SK-N-SH (cell line): ENCODE measurements around the gene TFPI2. TPM values are rescaled to one million over a fixed set of nuclear protein-coding genes. Genes with fewer than 3 reads are reported as not detected.

Experiments
- CTCF ChIA-PET: fragments of 300-600, 350-600 bp; formaldehyde crosslinking; extraction: SDS; loops from one replicate; lab custom pipeline; 2021; lab: Yijun Ruan, JAX
- POLR2A ChIA-PET: fragments of 350-600 bp; sonication (Branson Sonifier 250); formaldehyde crosslinking; extraction: SDS; loops from one replicate; lab custom pipeline; 2020; ENCODE audit warnings: antibody characterized with exemption, inconsistent platforms; lab: Yijun Ruan, JAX
- DNase-seq: peaks from one replicate; pipeline ENCODE4 v3.0.0; 2012
- H2AFZ ChIP-seq: fragments of 200-600 bp; sonication (generic); 2 replicates; pipeline ENCODE4 v1.8.1; 2016; ENCODE audit warnings: antibody characterized with exemption, mild to moderate bottlenecking, low read depth
- H3F3A ChIP-seq: fragments of 200-600 bp; sonication (generic); replicated peaks from 2 replicates; pipeline ENCODE3; 2016; ENCODE audit warnings: antibody characterized with exemption, mild to moderate bottlenecking; ENCODE audit not compliant: insufficient read depth
- H3K27ac ChIP-seq, 2 experiments: fragments of 200-500 bp in 1 of 2; fragments of 200-600 bp in 1 of 2; sonication (Bioruptor generic) in 1 of 2; sonication (generic), shearing (Covaris generic) in 1 of 2; 2 replicates each; pipeline versions ENCODE4 v1.5.1 to v1.6.1; 2014 to 2016; ENCODE audit warnings: low read depth in 2 of 2, inconsistent platforms in 1 of 2, low read length in 1 of 2, mild to moderate bottlenecking in 1 of 2, mixed read lengths in 1 of 2
- H3K27me3 ChIP-seq: fragments of 200-600 bp; sonication (generic), shearing (Covaris generic); 2 replicates; pipeline ENCODE4 v1.6.1; 2016; ENCODE audit warnings: mixed run types; ENCODE audit not compliant: insufficient read depth
- H3K36me3 ChIP-seq, 2 experiments: fragments of 200-500 bp in 1 of 2; fragments of 200-600 bp in 1 of 2; sonication (Bioruptor generic) in 1 of 2; sonication (generic) in 1 of 2; replicated peaks in 1 of 2; 2 replicates each; pipeline versions ENCODE3 to v1.5.1; 2014 to 2016; ENCODE audit warnings: low read length in 1 of 2, mild to moderate bottlenecking in 1 of 2; ENCODE audit not compliant: insufficient read depth in 2 of 2, control insufficient read depth in 1 of 2
- H3K4me1 ChIP-seq, 2 experiments: fragments of 200-500 bp in 1 of 2; fragments of 200-600 bp in 1 of 2; sonication (Bioruptor generic) in 1 of 2; sonication (generic), shearing (Covaris generic) in 1 of 2; 2 replicates each; pipeline versions ENCODE4 v1.5.1 to v1.6.1; 2014 to 2016; ENCODE audit warnings: low read depth in 1 of 2, low read length in 1 of 2, mixed run types in 1 of 2; ENCODE audit not compliant: insufficient read depth in 2 of 2, control insufficient read depth in 1 of 2
- H3K4me2 ChIP-seq: fragments of 200-600 bp; sonication (generic), shearing (Covaris generic); 2 replicates; pipeline ENCODE4 v1.6.1; 2017; ENCODE audit warnings: mixed run types
- H3K4me3 ChIP-seq, 2 experiments: fragments of 200-500 bp in 1 of 2; fragments of 200-600 bp in 1 of 2; sonication (Bioruptor generic) in 1 of 2; sonication (generic), shearing (Covaris generic) in 1 of 2; 2 replicates each; pipeline versions ENCODE4 v1.5.1 to v1.8.1; 2014 to 2016; ENCODE audit warnings: low read depth in 2 of 2, inconsistent platforms in 1 of 2, low read length in 1 of 2, mild to moderate bottlenecking in 1 of 2, mixed read lengths in 1 of 2, moderate library complexity in 1 of 2
- H3K79me2 ChIP-seq: fragments of 200-600 bp; sonication (generic); 2 replicates; pipeline ENCODE4 v1.8.1; 2017; ENCODE audit warnings: mild to moderate bottlenecking; ENCODE audit not compliant: insufficient read depth
- H3K9ac ChIP-seq: fragments of 200-600 bp; sonication (generic); 2 replicates; pipeline ENCODE4 v1.6.1; 2017; ENCODE audit warnings: mixed run types
- H3K9me2 ChIP-seq: fragments of 200-600 bp; sonication (generic); 2 replicates; pipeline ENCODE4 v1.6.1; 2017; ENCODE audit warnings: mixed run types
- H3K9me3 ChIP-seq: fragments of 200-600 bp; sonication (generic); 2 replicates; pipeline ENCODE4 v1.6.1; 2017; ENCODE audit warnings: mixed run types, mild to moderate bottlenecking, moderate library complexity
- H4K20me1 ChIP-seq: fragments of 200-600 bp; sonication (generic); 2 replicates; pipeline ENCODE4 v1.6.1; 2017; ENCODE audit warnings: mild to moderate bottlenecking, mixed run types; ENCODE audit not compliant: insufficient read depth
- ELF1 ChIP-seq: IDR thresholded peaks from 2 replicates; pipeline ENCODE4 v1.4.0; 2012
- FOXM1 ChIP-seq: IDR thresholded peaks from 2 replicates; pipeline ENCODE4 v1.4.0; 2012; ENCODE audit warnings: low read depth, mild to moderate bottlenecking
- MEF2A ChIP-seq: IDR thresholded peaks from 2 replicates; pipeline ENCODE4 v1.4.0; 2012; ENCODE audit warnings: low read depth, borderline replicate concordance
- RAD21 ChIP-seq: IDR thresholded peaks from 2 replicates; pipeline ENCODE4 v1.6.1; 2012; ENCODE audit warnings: mild to moderate bottlenecking, low read length
- REST ChIP-seq: IDR thresholded peaks from 2 replicates; pipeline ENCODE4 v1.6.1; 2012; ENCODE audit warnings: mild to moderate bottlenecking, low read depth, low read length, moderate library complexity
- TAF1 ChIP-seq: IDR thresholded peaks from 2 replicates; pipeline ENCODE4 v1.6.1; 2012; ENCODE audit warnings: low read depth, mild to moderate bottlenecking, low read length, moderate library complexity, borderline replicate concordance
- TCF12 ChIP-seq: IDR thresholded peaks from 2 replicates; pipeline ENCODE4 v1.4.0; 2012
- USF1 ChIP-seq: IDR thresholded peaks from 2 replicates; pipeline ENCODE4 v1.4.0; 2012; ENCODE audit warnings: low read depth, borderline replicate concordance
- USF2 ChIP-seq: fragments of 150-350 bp; IDR thresholded peaks from 2 replicates; pipeline ENCODE4 v1.6.1; 2017; ENCODE audit warnings: antibody characterized with exemption, low read length, low read depth, borderline replicate concordance
- ZBTB33 ChIP-seq: IDR thresholded peaks from 2 replicates; pipeline ENCODE4 v1.4.0; 2012; ENCODE audit warnings: low read depth, borderline replicate concordance
- WGBS: methylation state at CpG from one replicate; pipeline ENCODE4 v1.1.6; 2017; ENCODE audit warnings: low lambda C conversion rate; 5-methylcytosine and 5-hydroxymethylcytosine counted together
- polyA plus RNA-seq, 3 experiments: library from polyadenylated mRNA; depleted of rRNA; stranded (reverse); fragments of >200 nt; gene quantifications; 2 replicates each; pipeline ENCODE4 v1.2.3, GENCODE V29; 2012

Gene TFPI2
- polyA plus RNA-seq, 1 of the 3 experiments (the other 2 are of a cell fraction), result 17.7 TPM

GRCh38 chr7:93931655-93932054 is 41.1 kb upstream of the TFPI2 start (continued):
- TF ChIP-seq ELF1 (no peak), ZBTB33 (no peak)

- peaks cover 9 to 11% of the 10 kb centered on the region in 2 experiments; a peak in 3 of 4 replicates for H3K4me1 ChIP-seq
- DNase-seq, result no peak
- CTCF ChIA-PET, result interaction anchor here (1.4 to 2.5 kb wide), 3 partner anchors 28 to 160 kb away, joined by 3 to 8 read pairs (median 6); no protein-coding TSS in a partner anchor
- no peak overlapping the region for H3K4me2 ChIP-seq
- H3K9me3 ChIP-seq, result no peaks in the 10 kb centered on the region
- H3K36me3 ChIP-seq, result peaks cover 13 to 23% of the 10 kb centered on the region in 2 experiments
- no peaks in the 10 kb centered on the region for H4K20me1 ChIP-seq
- peaks cover 22% of the 10 kb centered on the region for H3K79me2 ChIP-seq
- no peak overlapping the region for H3K9ac ChIP-seq
- no peak overlapping the region; a peak in 1 of 4 replicates for H3K27ac ChIP-seq
- no peak for TF ChIP-seq RAD21
- no peak for TF ChIP-seq TAF1
- TF ChIP-seq MEF2A, result no peak
- TF ChIP-seq REST, result no peak
- no peak for TF ChIP-seq FOXM1
- TF ChIP-seq TCF12, result no peak
- no peak for TF ChIP-seq USF2
- TF ChIP-seq USF1, result no peak
- TF ChIP-seq, all 33 proteins: peak for 0
- H3K4me3 ChIP-seq, result no peak overlapping the region
- H2AFZ ChIP-seq, result no peak overlapping the region
- 91% methylated on average over 3 of the region's 3 CpGs for WGBS
- POLR2A ChIA-PET, result no interaction called here
- H3K27me3 ChIP-seq, result no peaks in the 10 kb centered on the region
- H3F3A ChIP-seq, result peaks cover 4% of the 10 kb centered on the region
- no peaks in the 10 kb centered on the region for H3K9me2 ChIP-seq
Observed at GRCh38 chr7:93927585-93927984, 37.0 kb upstream of the TFPI2 start.
